Neural progenitor cell (in vitro differentiated cells): ENCODE data around the gene RGS14.

Source experiments
- CTCF ChIP-seq: fragments of 200-600 bp; sonication (generic); IDR thresholded peaks from 2 replicates; pipeline ENCODE4 v1.5.1; 2017; ENCODE audit warnings: antibody characterized with exemption, mild to moderate bottlenecking
- EZH2 ChIP-seq: fragments of 200-600 bp; sonication (generic); IDR thresholded peaks from 2 replicates; pipeline ENCODE4 v1.6.1; 2017; ENCODE audit warnings: antibody characterized with exemption, mild to moderate bottlenecking, moderate library complexity
- EZH2phosphoT487 ChIP-seq: fragments of 200-600 bp; sonication (generic); IDR thresholded peaks from 2 replicates; pipeline ENCODE4 v1.6.1; 2017; ENCODE audit warnings: antibody characterized with exemption

- TF ChIP-seq EZH2phosphoT487: no peak
- TF ChIP-seq CTCF: no peak
- no peak for TF ChIP-seq EZH2
Measured at GRCh38 chr5:177349362-177349647, 8.4 kb upstream of the RGS14 start.
